WTC11 (cell line): Measurements from ENCODE around the gene TEX36. TPM values are rescaled to one million over a fixed set of nuclear protein-coding genes. Genes with fewer than 3 reads are reported as not detected.

Source experiments
- ATAC-seq: fragments of 200-7000 bp; cut with Tn5 transposase; 2 replicates; pipeline ENCODE4 v1.10.0; 2021; ENCODE audit warnings: mild to moderate bottlenecking, moderate library complexity
- CTCF ChIA-PET: fragments of 300-600 bp; sonication (Branson Sonifier 250); formaldehyde crosslinking; loops from one replicate; lab custom pipeline; 2021; ENCODE audit warnings: antibody characterized with exemption; lab: Charles Lee
- POLR2A ChIA-PET: fragments of 350-600 bp; sonication (Branson Sonifier 250); formaldehyde crosslinking; loops from one replicate; lab custom pipeline; 2021; ENCODE audit warnings: antibody characterized with exemption; lab: Charles Lee
- DNase-seq: peaks from one replicate; pipeline ENCODE4 v3.0.0; 2021; ENCODE audit warnings: low spot score
- H3K27ac Mint-ChIP-seq: 2 replicates; pipeline ENCODE4 v1.8.0; 2021; ENCODE audit warnings: mixed read lengths
- H3K27me3 Mint-ChIP-seq: 2 replicates; pipeline ENCODE4 v1.8.0; 2021; ENCODE audit warnings: low read depth, mild to moderate bottlenecking, moderate library complexity, mixed read lengths
- H3K36me3 Mint-ChIP-seq: 2 replicates; pipeline ENCODE4 v1.8.0; 2021; ENCODE audit warnings: mixed read lengths
- H3K4me1 Mint-ChIP-seq: 2 replicates; pipeline ENCODE4 v1.8.0; 2022; ENCODE audit warnings: mixed read lengths
- H3K4me3 Mint-ChIP-seq: 2 replicates; pipeline ENCODE4 v1.8.0; 2021; ENCODE audit warnings: mild to moderate bottlenecking, moderate library complexity, mixed read lengths
- H3K9me3 Mint-ChIP-seq: 2 replicates; pipeline ENCODE4 v1.8.0; 2021; ENCODE audit warnings: mixed read lengths
- ATF1 ChIP-seq: sonication (generic); formaldehyde crosslinking; IDR thresholded peaks from 2 replicates; pipeline ENCODE4 v1.8.1; 2023; ENCODE audit warnings: mild to moderate bottlenecking, moderate library complexity, missing genetic modification reagents
- FOXP4 ChIP-seq: sonication (generic); formaldehyde crosslinking; IDR thresholded peaks from 2 replicates; pipeline ENCODE4 v1.8.0; 2022; ENCODE audit warnings: mild to moderate bottlenecking, missing genetic modification reagents
- GTF2I ChIP-seq: fragments of 250-450 bp; sonication (Bioruptor Pico); conservative IDR thresholded peaks from 2 replicates; pipeline ENCODE4 v1.4.0; 2021; ENCODE audit warnings: mild to moderate bottlenecking
- JAZF1 ChIP-seq: fragments of 250-450 bp; sonication (Bioruptor Pico); IDR thresholded peaks from 2 replicates; pipeline ENCODE4 v1.9.0; 2021; ENCODE audit warnings: moderate library complexity, mild to moderate bottlenecking, inconsistent platforms
- NR1H2 ChIP-seq: sonication (generic); formaldehyde crosslinking; IDR thresholded peaks from 2 replicates; pipeline ENCODE4 v1.9.0; 2021; ENCODE audit warnings: mild to moderate bottlenecking, moderate library complexity, missing genetic modification reagents
- OVOL2 ChIP-seq: fragments of 250-450 bp; sonication (Bioruptor Pico); IDR thresholded peaks from 2 replicates; pipeline ENCODE4 v1.9.0; 2021; ENCODE audit warnings: mild to moderate bottlenecking, borderline replicate concordance
- RELA ChIP-seq: sonication (generic); formaldehyde crosslinking; IDR thresholded peaks from 2 replicates; pipeline ENCODE4 v1.8.1; 2022; ENCODE audit warnings: missing genetic modification reagents, mild to moderate bottlenecking, borderline replicate concordance
- RORB ChIP-seq: fragments of 250-450 bp; sonication (Bioruptor Pico); IDR thresholded peaks from 2 replicates; pipeline ENCODE4 v1.9.0; 2021; ENCODE audit warnings: mild to moderate bottlenecking
- SMAD4 ChIP-seq: sonication (generic); formaldehyde crosslinking; IDR thresholded peaks from 2 replicates; pipeline ENCODE4 v1.8.0; 2022; ENCODE audit warnings: mild to moderate bottlenecking, missing genetic modification reagents
- USF2 ChIP-seq: sonication (generic); formaldehyde crosslinking; IDR thresholded peaks from 2 replicates; pipeline ENCODE4 v1.8.1; 2023; ENCODE audit warnings: mild to moderate bottlenecking, missing genetic modification reagents, moderate library complexity
- ZNF219 ChIP-seq: sonication (generic); formaldehyde crosslinking; IDR thresholded peaks from 2 replicates; pipeline ENCODE4 v1.8.0; 2023; ENCODE audit warnings: missing genetic modification reagents, mild to moderate bottlenecking, borderline replicate concordance
- ZNF263 ChIP-seq: sonication (generic); formaldehyde crosslinking; IDR thresholded peaks from 2 replicates; pipeline ENCODE4 v1.8.1; 2022; ENCODE audit warnings: low read depth, mild to moderate bottlenecking, moderate library complexity, missing genetic modification reagents
- ZNF281 ChIP-seq: sonication (generic); formaldehyde crosslinking; IDR thresholded peaks from 2 replicates; pipeline ENCODE4 v1.8.0; 2023; ENCODE audit warnings: mild to moderate bottlenecking, missing genetic modification reagents
- ZNF423 ChIP-seq: fragments of 250-450 bp; sonication (Bioruptor Pico); IDR thresholded peaks from 2 replicates; pipeline ENCODE4 v2.1.2; 2022; ENCODE audit warnings: mild to moderate bottlenecking, moderate library complexity
- ZNF671 ChIP-seq: fragments of 250-450 bp; sonication (Bioruptor Pico); IDR thresholded peaks from 2 replicates; pipeline ENCODE4 v1.8.0; 2021; ENCODE audit warnings: mild to moderate bottlenecking
- ZSCAN18 ChIP-seq: fragments of 250-450 bp; sonication (Bioruptor Pico); IDR thresholded peaks from 2 replicates; pipeline ENCODE4 v2.1.2; 2022; ENCODE audit warnings: mild to moderate bottlenecking, moderate library complexity
- total RNA-seq: library from RNA; stranded (reverse); gene quantifications from 3 replicates; pipeline ENCODE4 v1.2.3, GENCODE V29; 2021
- TF ChIP-seq, protein P1 (sequence below): sonication (generic); formaldehyde crosslinking; IDR thresholded peaks from 2 replicates; pipeline ENCODE4 v1.8.1; 2022; ENCODE audit warnings: low read depth, missing genetic modification reagents, borderline replicate concordance
- TF ChIP-seq, protein P2 (sequence below): sonication (generic); formaldehyde crosslinking; IDR thresholded peaks from 2 replicates; pipeline ENCODE4 v1.8.1; 2022; ENCODE audit warnings: mild to moderate bottlenecking, missing genetic modification reagents, moderate library complexity, borderline replicate concordance
- TF ChIP-seq, protein P3 (sequence below): fragments of 250-450 bp; sonication (Bioruptor Pico); IDR thresholded peaks from 2 replicates; pipeline ENCODE4 v1.9.0; 2021; ENCODE audit warnings: mild to moderate bottlenecking, borderline replicate concordance

TEX36 gene
- total RNA-seq, 1 experiment from 2014 or later: not detected

DNA sequence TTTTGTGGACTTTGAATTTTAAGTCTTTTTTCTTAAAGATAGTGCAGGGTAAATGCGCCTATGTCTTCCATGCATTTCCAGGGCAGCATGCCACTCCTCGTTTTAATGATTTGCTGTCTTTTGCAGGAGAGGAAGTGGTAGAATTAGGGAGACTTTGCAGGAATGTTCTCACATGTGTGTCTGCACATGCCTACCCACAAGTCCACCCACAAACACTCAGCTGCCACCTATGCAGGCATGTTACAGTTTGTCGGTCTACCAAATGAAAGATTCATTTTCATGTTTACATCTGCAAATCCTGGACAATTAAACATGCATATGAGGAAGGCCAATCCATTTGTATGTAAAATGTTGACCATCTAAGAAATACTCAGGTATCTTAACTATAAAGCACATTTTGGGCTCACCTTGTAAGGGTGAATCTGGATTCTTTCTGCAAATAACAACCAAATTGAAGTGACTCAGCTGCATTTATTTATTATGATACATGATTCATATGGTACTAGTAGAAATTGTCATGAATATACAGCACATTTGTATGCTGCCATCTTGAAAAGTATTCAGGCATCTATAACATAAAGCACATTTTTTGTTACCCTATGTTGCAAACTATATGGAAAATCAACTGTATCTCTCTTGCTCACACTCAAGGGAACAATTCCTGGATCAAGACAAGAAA lies 4.7 kb upstream of the TEX36 start:
- ATAC-seq: no peak
- TF ChIP-seq ZNF671 (CRISPR knock-in tag) (no peak), OVOL2 (CRISPR knock-in tag) (no peak), SMAD4 (CRISPR knock-in tag) (no peak), ZNF281 (CRISPR knock-in tag) (no peak), ATF1 (no peak), ZNF423 (CRISPR knock-in tag) (no peak), FOXP4 (no peak), RORB (CRISPR knock-in tag) (no peak), GTF2I (CRISPR knock-in tag) (no peak), ZSCAN18 (CRISPR knock-in tag) (no peak), ZNF219 (no peak), ZNF263 (no peak), NR1H2 (CRISPR knock-in tag) (no peak), JAZF1 (no peak), USF2 (CRISPR knock-in tag) (no peak), RELA (CRISPR knock-in tag) (no peak)
- TF ChIP-seq, protein P1, sequence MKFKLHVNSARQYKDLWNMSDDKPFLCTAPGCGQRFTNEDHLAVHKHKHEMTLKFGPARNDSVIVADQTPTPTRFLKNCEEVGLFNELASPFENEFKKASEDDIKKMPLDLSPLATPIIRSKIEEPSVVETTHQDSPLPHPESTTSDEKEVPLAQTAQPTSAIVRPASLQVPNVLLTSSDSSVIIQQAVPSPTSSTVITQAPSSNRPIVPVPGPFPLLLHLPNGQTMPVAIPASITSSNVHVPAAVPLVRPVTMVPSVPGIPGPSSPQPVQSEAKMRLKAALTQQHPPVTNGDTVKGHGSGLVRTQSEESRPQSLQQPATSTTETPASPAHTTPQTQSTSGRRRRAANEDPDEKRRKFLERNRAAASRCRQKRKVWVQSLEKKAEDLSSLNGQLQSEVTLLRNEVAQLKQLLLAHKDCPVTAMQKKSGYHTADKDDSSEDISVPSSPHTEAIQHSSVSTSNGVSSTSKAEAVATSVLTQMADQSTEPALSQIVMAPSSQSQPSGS: no peak
- TF ChIP-seq, protein P2, sequence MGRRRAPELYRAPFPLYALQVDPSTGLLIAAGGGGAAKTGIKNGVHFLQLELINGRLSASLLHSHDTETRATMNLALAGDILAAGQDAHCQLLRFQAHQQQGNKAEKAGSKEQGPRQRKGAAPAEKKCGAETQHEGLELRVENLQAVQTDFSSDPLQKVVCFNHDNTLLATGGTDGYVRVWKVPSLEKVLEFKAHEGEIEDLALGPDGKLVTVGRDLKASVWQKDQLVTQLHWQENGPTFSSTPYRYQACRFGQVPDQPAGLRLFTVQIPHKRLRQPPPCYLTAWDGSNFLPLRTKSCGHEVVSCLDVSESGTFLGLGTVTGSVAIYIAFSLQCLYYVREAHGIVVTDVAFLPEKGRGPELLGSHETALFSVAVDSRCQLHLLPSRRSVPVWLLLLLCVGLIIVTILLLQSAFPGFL (CRISPR knock-in tag): no peak
- TF ChIP-seq, protein P3, sequence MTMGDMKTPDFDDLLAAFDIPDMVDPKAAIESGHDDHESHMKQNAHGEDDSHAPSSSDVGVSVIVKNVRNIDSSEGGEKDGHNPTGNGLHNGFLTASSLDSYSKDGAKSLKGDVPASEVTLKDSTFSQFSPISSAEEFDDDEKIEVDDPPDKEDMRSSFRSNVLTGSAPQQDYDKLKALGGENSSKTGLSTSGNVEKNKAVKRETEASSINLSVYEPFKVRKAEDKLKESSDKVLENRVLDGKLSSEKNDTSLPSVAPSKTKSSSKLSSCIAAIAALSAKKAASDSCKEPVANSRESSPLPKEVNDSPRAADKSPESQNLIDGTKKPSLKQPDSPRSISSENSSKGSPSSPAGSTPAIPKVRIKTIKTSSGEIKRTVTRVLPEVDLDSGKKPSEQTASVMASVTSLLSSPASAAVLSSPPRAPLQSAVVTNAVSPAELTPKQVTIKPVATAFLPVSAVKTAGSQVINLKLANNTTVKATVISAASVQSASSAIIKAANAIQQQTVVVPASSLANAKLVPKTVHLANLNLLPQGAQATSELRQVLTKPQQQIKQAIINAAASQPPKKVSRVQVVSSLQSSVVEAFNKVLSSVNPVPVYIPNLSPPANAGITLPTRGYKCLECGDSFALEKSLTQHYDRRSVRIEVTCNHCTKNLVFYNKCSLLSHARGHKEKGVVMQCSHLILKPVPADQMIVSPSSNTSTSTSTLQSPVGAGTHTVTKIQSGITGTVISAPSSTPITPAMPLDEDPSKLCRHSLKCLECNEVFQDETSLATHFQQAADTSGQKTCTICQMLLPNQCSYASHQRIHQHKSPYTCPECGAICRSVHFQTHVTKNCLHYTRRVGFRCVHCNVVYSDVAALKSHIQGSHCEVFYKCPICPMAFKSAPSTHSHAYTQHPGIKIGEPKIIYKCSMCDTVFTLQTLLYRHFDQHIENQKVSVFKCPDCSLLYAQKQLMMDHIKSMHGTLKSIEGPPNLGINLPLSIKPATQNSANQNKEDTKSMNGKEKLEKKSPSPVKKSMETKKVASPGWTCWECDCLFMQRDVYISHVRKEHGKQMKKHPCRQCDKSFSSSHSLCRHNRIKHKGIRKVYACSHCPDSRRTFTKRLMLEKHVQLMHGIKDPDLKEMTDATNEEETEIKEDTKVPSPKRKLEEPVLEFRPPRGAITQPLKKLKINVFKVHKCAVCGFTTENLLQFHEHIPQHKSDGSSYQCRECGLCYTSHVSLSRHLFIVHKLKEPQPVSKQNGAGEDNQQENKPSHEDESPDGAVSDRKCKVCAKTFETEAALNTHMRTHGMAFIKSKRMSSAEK (CRISPR knock-in tag): no peak
- TF ChIP-seq, all 79 proteins: peak for 0
- H3K4me1 Mint-ChIP-seq: no peaks in the 10 kb centered on the region
- no peaks in the 10 kb centered on the region for H3K9me3 Mint-ChIP-seq
- POLR2A ChIA-PET: no interaction called here
- no peak overlapping the region for H3K27ac Mint-ChIP-seq
- no peak overlapping the region for H3K4me3 Mint-ChIP-seq
- CTCF ChIA-PET: interaction anchor here (1.6 kb wide), 1 partner anchor 166 kb away, joined by 3 read pairs; no protein-coding TSS in a partner anchor
- no peaks in the 10 kb centered on the region for H3K27me3 Mint-ChIP-seq
- DNase-seq: no peak
- H3K36me3 Mint-ChIP-seq: no peaks in the 10 kb centered on the region
